ENCODE measurements around the gene ZNF697.
"Not testable (repeated sequence)": the region's sequence is repeated elsewhere in the genome, so short reads cannot be mapped to it uniquely, and the experiment has no call there.

The ZNF697 gene

DNA sequence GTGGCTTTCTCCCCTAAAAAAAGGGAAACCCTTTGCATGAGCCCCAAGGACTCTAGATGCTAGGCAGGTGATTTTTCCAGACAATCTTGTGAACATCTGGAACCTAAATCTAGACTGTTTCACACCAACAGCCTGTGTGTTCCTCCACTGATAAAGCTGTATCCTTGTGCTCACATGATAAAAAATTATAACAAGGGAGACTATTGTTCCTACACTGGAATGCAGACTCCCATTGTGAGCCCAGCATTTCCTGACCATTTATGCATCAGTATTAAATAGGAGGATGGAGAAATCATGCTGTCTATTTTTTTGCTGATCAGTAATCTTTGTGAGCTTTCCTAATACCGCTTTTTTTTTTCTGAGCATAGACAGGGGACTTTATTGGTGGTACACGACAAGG lies 52.5 kb downstream of the ZNF697 start:
- DNase-seq = no peak

DNA sequence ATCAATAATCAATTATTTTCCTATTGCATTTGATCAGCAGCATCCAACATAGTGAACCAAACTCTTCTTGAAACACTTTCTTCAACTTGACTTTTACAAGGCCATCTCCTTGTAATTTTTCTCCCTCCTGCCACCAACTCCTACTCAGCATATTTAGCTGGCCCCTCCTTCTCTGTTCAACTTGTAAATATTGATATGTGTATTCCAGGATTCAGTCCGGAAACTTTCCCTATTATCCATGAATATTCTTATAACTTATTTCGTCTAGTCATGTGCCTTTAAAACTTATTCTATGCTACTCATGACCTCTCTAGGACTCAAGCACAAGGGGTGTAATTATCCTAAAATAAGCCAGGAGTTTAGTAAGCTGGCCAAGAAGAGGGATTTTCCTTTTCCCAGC lies 52.9 kb downstream of the ZNF697 start:
- DNase-seq = no peak

DNA sequence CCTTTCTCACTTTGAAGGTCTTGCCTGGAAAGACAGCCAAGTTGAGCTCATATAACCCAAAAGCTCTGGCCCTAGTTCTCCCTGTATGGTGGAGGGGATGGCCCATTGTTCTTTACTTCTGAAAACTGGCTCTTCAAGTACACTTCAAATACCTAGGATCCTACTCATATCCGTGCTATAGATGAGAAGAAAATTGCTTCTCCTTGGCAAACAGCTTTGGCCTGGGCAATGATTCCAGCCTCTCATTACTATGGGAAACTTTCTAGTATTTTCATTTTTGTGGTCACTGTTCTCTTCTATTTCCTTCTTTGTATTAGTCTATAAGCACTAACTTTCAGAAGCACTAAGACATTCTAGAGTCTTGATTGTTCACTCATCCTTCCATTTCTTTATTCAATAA lies 53.7 kb downstream of the ZNF697 start:
- DNase-seq = no peak

DNA sequence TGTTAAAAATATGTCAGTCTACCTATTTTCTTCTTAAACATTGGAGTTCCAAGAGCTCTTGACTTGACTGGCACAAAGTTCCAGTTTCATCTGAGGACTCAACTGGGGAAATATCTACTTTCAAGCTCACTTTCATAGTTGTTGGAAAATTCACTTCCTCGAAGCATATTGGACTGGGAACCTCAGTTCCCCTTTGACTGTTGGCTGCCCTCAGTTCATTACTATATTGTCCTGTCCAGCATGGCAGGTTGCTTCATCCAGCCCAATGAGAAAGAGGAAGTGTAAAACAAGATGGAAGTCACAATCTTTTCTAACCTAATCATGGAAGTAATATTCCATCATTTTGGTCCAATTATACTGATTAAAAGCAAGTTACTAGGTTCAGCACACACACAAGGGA lies 54.3 kb downstream of the ZNF697 start:
- no peak for DNase-seq

DNA sequence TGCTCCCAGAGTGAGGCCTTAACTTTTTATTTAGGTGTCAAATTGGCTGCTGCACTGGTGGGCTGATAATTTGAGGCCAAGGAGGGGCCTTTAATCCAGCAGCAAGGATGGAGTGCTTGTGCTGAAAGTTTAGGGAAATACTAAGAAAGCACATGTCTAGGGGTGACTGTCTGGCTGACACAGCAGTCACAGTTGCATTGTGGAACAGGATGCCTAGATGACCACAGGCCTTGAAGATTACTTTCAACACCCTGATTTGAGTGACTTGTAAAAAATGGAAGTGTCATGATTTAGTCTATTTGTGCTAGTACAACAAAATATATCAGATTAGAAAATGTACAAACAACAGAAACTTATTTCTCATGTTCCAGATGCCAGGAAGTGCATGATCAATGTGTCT lies 57.7 kb downstream of the ZNF697 start:
- DNase-seq = no peak

DNA sequence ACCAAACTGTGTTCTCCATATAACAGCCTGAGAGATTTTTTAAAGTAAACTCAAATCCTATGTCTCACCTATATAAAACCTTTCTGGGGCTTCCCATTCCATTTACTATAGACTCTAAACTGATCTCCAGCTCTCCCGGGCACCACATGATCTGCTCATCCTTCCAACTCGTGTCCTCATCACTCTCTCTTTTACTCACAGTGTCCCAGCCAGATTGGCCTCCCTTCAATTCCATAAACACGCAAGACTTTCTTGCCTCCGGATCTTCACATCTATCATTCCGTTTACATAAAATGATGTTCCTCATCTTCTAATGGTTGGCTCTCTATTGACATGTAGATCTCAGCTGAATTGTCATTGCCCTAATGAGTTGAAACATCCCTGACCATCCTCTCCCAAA lies 59.4 kb downstream of the ZNF697 start:
- no peak for DNase-seq

DNA sequence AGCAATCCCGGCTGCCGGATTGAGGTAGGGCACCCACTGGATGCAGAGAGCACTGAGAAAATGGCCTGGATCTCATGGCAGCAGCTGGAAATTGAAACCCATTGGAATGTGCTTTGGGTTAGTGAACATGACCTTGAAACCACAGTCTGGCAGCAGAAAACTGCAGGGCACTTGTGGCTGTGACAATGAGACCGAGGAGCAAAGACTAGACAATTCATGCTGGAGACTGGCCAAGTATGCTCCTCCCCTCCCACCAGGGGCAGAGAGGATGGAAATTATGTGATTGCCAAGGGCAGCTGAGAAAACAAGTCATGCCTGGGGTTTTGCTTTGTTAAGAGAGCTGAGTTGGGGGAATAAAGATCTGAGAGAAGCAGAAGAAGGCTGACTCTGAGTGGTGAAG lies 60.7 kb downstream of the ZNF697 start:
- peak; percentile 58 to 83 for DNase-seq

DNA sequence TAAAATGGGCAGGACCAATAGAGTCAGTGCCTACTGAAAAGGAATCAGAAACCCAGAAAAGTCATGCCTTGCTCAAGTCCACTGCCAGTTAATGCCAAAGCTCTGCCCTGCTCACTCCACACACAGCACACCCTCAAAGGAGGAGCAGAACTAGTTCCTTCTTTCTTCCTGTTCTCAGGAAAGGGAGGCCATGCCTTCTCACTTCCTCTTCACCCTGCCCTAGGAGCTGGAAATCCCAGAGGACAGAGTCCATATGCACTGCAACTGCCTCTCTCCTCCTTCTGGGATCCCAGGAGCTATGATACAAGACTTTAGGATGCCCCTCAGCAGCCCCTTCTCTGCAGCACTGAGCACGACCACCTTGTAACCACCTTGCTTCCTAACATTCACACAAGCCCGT lies 62.3 kb downstream of the ZNF697 start:
- not testable (repeated sequence) for DNase-seq

DNA sequence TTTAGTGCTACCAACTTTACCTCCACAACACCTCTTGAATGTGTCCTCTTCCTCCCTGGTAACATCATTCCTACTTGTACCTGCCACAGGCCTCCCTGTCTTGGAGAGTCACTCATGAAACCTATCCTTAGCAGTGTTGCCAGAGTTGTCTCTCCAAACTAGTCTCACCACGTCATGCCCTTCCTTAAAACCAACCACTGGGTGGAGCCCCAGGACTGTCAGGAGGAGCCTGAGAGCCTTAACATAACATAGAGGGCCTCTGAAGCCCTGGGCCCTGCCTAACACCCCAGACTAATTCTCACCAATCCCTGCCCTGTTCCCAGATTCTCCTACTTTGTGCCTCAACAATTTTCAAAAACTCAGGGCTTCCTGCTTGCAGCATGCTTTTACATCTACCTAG lies 65.3 kb downstream of the ZNF697 start:
- peak in 1 of 2 experiments; percentile 4 for DNase-seq

DNA sequence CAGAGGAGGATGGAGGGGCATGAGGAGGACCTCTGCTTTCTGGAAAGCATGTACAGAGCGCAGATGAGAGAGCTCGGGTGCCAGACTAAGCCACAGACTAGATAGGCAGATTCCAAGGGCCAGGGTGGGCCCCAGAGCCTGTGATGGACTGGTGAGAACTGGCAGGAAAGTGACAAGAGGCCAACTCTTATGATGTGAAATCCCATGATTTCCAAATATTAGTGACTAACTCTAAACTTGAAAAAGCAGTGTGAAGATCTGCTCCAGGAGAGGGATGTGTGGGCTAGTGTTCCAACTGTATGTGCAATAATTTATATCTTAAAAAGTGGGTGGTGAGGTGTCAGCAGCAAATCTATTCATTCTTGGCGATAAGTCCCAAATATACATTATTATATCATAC lies 67.0 kb downstream of the ZNF697 start:
- not testable (repeated sequence) for DNase-seq

DNA sequence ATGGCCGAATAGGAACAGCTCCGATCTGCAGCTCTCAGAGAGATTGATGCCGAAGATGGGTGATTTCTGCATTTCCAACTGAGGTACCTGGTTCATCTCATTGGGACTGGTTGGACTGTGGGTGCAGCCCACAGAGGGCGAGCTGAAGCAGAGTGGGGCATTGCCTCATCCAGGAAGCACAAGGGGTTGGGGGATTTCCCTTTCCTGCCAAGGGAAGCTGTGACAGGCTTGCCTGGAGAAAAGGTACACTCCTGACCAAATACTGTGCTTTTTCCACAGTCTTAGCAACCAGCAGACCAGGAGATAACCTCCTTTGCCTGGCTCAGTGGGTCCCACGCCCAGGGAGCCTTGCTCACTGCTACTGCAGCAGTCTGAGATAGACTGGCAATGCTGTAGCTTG lies 74.2 kb downstream of the ZNF697 start:
- DNase-seq = no peak

DNA sequence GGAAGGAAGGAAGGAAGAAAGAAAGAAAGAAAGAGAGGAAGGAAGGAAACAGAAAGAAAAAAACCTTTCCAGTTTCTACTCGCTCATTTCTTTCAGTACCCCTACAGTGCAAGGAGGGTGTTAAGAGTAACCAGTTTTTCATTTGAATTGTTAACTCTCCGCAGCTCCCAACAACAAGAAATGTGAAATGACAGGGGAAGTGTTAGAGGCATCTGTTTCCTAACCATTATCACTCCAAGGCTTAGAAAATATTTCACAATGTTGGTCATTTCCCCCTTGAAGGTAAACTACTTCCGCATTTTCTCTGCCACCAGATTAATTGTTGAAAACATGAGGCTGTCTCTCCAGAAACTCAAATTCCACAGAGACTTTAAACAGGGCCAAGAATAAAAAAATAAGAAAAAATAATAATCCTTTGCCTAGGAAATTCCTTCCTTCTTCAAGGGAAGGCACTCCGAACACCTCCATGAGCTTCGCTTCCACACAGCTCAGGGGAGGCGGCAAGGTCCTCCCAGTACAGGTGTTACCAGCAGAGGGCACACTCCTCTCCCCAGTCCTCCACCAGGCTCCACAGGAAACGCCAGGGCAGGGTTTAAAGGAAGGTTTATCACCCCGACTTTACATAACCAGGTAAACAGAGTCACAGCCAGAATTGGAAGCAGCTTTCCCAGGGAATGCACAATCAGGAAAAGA lies 78.0 kb downstream of the ZNF697 start:
- not testable (repeated sequence) for DNase-seq

Measured in NCI-H187 (cell line).